Hepatocyte (in vitro differentiated cells): ENCODE data around the gene MEF2D.

Experiments
- EZH2phosphoT487 ChIP-seq: fragments of 200-600 bp; sonication (generic); IDR thresholded peaks from one replicate; pipeline ENCODE4 v1.6.1; 2018; ENCODE audit warnings: antibody characterized with exemption, mild to moderate bottlenecking, low read depth, moderate library complexity; ENCODE audit not compliant: unreplicated experiment, severe bottlenecking
- TF ChIP-seq, protein P1 (sequence below): fragments of 200-600 bp; sonication (generic); IDR thresholded peaks from 2 replicates; pipeline ENCODE4 v1.5.1; 2016; ENCODE audit warnings: antibody characterized with exemption, mild to moderate bottlenecking; ENCODE audit not compliant: poor library complexity

DNA sequence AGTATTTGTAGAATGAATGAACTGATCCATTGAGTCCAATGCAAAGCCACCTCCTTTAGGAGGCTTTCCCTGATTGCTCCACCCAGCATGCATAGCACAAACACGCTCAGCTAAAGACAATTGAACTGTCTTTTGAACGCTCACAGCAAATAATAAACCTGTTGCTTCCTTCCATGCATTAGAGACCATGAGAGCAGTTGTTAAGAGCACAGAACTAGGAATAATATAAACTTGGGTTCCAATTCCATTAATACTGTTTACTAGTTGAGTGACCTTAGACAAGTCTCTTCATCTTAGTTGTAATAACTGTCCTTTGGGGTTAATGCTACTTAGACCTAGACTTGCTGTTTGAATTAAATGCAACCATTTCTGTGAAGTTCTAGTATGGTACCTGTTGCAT is 5.9 kb upstream of the MEF2D start:
- TF ChIP-seq, protein P1, sequence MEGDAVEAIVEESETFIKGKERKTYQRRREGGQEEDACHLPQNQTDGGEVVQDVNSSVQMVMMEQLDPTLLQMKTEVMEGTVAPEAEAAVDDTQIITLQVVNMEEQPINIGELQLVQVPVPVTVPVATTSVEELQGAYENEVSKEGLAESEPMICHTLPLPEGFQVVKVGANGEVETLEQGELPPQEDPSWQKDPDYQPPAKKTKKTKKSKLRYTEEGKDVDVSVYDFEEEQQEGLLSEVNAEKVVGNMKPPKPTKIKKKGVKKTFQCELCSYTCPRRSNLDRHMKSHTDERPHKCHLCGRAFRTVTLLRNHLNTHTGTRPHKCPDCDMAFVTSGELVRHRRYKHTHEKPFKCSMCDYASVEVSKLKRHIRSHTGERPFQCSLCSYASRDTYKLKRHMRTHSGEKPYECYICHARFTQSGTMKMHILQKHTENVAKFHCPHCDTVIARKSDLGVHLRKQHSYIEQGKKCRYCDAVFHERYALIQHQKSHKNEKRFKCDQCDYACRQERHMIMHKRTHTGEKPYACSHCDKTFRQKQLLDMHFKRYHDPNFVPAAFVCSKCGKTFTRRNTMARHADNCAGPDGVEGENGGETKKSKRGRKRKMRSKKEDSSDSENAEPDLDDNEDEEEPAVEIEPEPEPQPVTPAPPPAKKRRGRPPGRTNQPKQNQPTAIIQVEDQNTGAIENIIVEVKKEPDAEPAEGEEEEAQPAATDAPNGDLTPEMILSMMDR, result no peak
- no peak for TF ChIP-seq EZH2phosphoT487
